HG03064 (cell line): Measurements from ENCODE around the gene RIC8A.

ENCODE experiments used
- ATAC-seq: cut with Tn5 transposase; IDR thresholded peaks from one replicate; pipeline ENCODE4 v1.9.1; 2021; ENCODE audit warnings: low read depth; ENCODE audit not compliant: unreplicated experiment

RIC8A gene

DNA sequence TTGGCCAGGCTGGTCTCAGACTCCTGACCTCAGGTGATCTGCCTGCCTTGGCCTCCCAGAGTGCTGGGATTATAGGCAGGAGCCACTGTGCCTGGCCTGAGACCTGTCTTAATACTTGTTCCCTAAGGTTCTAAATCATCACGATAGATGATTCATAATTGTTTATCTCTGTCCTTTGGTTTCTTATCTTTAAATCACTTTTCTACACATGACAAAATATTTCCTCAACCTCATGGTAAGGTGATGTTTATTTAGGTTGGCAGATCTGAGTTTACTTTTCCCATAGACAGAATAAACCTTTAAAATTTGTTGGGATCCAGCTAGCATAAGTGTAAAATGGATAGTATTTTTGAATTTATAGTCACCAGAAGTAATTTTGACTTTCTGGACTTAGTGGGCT is 32.8 kb downstream of the RIC8A start:
- ATAC-seq = no peak

DNA sequence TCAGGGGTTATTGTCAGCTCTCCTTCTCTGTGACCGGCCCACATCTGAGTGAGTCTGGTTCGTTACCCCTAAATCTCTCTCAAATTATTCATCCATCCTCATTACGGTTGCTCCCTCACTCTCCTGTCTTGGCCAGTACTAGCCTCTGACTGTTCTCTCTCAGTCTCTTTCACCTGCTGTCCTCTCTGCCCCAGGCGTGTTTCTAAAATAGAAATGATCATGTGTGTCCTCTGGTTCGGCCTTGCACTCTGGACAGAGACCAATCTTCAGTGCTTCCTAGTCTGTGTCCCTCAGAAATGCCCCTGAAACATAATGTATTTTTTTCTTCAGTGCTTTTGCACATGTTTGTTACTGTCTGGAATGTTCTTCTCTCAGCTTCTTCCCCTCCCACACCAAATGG is 34.1 kb downstream of the RIC8A start:
- ATAC-seq = no peak

DNA sequence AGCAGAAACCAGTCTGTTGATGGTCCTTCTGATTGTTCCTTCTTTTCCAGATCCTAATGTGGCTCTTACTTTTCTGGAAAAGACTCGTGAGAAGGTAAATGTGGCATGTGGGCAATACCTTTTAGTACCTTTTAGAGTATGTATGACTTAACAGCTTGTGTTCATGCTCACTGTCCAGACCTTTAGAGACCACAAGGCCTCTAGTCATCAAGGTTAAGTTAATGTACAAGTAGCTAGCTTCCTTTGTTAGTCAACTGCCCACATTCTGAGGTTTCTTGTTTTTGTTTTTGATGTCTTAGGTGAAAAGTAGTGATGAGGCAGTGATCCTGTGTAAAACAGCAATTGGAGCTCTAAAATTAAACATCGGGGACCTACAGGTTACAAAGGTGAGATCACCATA is 36.9 kb downstream of the RIC8A start:
- ATAC-seq = no peak

DNA sequence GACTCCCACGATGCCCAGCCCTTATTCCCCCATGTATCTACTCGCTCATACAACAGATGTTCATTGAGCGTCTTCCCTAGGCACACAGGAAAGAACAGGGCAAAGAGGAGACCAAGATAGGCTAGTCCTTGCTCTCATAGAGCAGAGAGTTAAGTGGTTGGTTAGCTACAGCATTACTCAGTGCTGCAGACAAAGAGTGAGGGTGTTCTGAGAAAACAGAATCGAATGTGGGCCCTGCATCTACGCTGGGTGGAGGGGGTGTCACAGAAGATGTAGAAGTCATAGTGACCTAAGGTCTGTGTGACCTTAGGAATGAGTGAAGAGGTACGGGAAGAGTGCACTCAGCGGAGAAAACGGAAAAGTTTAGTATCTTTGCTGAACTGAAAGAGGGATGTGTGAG is 41.6 kb downstream of the RIC8A start:
- ATAC-seq = no peak

DNA sequence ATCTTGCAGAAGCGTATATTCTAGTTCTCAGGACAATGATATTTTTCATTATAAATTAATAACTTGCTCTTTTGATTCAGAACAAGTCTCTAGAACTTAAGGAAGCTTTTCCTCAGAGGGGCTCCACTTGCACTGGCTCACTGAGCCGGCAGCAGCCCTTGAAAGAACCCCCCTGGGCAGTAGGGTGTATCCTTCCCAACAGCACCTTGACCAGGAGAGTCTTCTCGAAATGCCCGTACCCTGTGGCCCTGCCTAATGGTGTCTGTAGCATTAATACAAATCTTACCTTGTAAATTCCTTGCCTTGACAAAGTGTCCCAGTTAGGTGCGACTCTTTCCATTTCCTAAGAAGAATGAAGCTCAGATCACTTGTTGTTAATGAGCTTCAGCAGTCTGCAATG is 42.8 kb downstream of the RIC8A start:
- ATAC-seq = no peak

DNA sequence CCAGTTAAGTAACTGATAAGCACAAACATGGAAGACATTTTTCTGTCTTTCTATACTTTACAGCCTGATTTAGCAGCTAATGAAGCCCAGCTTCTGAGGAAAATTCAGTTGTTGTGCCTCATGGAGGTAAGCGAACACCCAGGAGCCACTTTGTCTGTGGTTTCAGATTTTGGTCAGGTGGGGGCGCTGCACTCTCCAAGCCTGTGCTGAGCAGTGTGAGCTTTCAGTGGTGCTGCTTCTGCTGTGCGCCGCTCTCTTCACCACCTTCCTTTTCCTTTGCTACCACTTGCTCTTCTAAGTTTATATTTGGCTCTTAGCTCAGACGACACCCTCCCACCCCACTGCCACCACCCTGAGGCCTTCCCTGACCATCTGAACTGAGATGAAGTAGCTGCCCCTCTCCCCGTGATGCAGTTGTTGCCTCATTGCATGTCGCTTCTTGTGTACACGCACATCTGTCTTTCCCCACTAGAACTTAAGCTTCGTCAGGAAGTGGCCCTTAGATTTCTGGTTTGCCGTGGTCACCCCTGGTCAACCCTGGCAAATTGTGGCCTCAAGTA is 43.3 kb downstream of the RIC8A start:
- no peak for ATAC-seq

DNA sequence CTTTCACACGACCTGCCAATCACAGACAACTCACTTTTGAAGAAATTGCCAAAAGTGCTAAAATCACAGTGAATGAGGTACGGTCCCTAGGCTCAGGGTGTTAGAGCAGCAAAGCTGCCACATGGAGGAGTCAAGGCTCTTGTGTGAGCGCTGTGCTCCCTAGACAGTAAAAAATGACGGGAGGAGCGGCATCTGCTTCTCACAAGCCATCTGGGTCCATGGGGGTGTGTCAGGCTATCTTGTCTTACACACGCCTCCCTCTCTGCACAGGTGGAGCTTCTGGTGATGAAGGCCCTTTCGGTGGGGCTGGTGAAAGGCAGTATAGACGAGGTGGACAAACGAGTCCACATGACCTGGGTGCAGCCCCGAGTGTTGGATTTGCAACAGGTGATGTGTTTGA is 44.0 kb downstream of the RIC8A start:
- ATAC-seq = no peak

DNA sequence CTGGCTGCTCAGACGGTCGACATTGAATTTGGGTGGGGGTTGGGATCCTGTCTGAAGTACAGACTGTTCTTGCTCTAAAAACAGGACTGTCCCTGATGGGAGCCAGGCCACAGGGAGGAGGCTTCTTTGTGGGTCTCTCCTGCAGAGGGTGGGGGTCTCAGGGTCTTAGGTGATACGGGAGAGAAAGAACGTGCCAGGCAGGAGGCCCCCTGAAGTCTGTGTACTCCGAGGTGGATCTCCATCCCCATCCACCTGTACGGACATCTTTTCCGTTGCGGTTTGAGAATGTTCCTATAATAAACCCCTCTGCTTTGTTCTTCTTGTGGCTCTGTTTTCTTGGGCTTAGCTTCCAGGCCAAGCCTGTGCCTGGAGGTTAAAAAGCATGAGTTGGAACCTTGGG is 45.2 kb downstream of the RIC8A start:
- no peak for ATAC-seq

DNA sequence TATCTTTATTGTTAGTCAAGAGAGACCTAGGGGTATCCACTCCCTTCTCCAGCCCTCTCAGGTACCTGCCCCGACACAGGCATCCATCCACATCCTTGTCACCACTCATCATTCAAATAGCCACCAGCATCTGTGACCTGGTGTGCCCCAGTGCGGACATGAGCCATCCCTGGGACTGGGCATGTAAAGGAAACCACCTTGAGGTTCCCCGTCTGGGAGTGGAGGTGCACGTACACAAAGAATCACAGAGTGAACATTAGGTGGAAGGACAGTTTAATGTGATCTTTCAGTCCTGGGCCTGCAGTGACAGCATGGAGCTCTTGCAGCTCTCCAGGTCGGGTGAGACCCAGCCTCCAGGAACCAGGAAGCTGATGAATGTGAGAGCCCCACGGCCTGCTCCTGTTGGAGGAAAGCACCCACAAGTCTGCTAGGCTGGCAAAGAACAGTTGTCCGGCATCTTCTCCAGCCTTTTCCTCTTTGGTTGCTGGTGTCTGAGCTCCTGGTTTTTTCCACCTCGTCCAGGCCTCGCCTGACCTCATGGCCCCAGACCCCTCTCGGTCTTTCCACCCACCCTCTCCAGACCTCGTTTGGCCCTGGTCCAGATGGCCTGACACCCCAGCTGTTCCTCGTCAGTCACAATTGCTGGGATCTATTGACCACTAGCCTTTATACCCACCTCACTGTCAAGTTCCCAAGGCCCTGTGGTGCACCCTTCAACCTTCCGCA is 45.8 kb downstream of the RIC8A start:
- no peak for ATAC-seq

DNA sequence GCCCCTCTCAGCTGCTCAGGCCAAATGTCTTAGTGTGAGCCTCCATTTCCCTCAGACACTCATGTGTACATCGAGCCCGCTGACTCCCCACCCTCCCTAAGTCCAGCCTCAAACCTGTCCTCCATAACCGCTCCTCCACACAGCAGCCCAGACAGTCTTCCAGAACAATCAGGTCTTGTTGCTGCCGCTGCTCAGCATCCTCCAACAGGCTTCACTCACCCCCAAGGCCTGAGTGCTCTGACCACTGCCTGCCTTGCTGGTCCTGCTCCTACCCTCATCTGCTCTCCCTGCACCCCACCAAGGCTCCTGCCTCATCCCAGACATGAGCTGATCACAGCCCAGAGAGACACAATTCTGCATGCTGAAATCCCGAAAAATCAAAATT is 46.4 kb downstream of the RIC8A start:
- no peak for ATAC-seq

DNA sequence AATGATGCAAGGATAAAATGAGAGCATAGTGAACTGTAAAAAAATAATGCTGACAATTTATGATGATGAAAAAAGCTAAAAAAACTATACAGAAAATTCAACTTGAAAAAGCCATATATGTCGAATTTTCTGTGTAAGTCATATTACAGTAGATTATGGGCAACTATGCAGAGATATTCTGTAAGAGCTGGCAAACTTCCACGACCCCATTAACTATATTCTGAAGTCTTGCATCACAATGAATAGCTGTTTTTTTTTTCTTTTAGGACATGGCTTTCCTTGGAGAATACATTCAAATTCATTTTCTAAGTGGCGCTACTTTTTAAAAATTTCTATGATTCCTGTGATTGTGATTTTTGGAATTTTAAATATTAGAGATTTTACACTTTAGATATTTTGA is 47.7 kb downstream of the RIC8A start:
- no peak for ATAC-seq

DNA sequence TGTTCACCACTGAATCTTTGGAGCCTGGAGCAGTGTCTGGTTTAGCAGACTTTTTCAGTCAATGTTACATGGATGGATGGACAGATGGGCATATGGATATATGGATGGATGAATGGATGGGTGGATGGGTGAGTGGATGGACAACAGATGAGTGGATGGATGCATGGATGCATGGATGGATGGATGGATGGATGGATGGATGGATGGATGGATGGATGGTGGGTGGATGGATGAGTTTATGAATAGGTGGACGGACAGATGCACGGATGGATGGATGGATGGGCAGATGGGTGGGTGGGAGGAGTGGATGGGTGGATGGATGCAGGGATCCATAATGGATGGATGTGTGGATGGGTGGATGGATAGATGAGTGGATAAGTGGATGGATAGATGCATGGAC is 48.3 kb downstream of the RIC8A start:
- no peak for ATAC-seq

DNA sequence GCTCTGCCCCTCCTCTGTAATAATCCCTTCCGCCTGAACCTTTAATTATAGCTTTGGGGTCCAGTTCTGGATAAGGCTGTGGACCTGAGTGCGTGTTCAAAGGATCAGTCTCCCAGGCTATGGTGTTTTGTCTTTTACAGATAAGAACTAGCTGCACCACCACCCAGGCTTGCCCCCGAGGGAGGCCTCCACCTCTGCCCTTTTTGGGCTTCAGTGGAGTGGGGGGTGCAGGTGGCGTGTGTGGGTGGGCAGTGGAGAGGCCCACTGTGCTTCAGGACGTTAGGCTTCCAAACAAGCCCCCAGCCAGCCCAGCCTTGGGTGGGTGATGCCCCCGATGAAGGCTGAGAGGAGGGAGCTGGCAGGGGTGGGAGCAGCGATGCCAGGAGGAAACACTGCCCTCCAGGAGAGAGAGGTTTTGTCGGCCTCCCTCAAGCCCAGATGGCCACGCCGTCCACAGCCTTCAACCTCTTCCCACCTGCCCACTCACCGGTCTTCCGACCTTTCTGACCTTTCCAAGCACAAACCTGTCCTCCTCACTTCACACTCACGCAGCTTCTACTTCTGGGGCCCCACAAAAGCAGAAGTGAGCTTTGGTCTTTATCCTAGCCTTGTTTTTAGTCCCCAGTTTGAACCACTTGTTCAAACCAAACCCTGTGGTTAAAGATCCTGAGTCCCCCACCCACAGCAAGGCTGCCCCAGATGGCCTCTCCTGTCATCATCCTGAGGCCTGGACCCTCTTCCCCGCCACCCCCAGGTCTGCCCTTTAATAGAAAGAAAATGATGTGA is 49.6 kb downstream of the RIC8A start:
- ATAC-seq = no peak

DNA sequence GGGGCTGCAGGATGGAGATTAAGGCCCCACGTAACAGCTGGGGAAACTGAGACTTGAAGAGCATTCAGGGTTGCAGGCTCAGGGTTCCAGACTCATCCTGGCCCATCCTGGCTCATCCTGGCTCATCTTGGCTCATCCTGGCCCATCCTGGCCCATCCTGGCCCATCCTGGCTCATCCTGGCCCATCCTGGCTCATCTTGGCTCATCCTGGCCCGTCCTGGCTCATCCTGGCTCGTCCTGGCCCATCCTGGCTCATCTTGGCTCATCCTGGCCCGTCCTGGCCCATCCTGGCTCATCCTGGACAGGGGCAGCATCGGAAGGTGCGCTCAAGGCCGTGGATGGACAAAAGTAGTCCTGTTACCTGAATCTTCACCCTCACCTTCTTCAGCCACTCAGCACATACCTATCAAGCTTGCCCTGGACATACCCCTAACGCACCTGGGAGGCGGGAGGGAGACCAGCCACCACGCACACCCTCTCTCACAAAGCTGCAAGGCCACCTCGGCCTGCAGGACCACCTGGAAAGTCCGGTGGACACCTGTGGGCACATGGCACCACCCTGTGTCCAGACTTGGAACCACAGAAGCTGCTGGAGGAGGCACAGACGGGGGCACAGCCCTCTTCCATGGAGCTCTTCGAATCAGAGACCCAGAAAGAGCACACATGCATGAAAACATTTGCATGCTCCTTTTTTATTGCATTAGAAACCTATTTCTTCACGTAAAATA is 50.4 kb downstream of the RIC8A start:
- ATAC-seq = no peak

DNA sequence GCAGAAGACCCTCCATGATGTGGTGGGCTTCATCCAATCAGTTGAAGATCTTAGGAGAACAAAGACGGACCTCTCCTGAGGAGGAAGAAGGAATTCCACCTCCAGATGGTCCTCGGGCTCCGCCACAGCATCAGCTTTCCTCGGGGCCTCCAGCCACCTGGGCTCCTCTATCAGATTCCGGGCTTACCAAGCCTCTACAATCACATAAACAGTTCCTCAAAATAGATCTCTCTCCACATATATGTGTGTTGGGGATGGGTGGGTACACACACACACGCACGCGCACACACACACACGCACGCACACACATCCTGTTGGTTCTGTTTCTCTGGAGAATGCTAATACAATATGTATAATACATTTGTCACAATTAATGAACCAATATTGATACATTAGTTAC is 51.9 kb downstream of the RIC8A start:
- ATAC-seq = no peak

DNA sequence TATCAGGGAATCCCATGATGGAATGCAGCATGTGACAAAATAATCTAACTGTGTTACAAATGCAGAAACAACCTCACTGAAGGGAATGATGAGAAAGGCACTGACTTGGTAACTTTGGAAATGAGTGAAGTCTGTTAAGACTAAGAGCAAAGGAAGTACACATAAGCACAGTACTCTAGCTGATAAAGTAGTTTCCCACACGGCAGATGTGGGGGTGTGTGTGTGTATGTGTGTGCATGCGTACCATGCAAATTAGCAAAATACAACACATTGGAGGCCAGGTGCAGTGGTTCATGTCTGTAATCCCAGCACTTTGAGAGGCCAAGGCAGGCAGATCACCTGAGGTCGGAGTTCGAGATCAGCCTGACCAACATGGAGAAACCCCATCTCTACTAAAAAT is 54.1 kb downstream of the RIC8A start:
- no peak for ATAC-seq
